Heart right ventricle (tissue), 16 donors: ENCODE measurements around the gene MAP3K7. TPM values are rescaled to one million over a fixed set of nuclear protein-coding genes. Genes with fewer than 3 reads are reported as not detected.

Source experiments
- ATAC-seq, 8 donors: fragments of 200-7000 bp; cut with Tn5 transposase; one replicate each; pipeline ENCODE4 v1.9.1; 2020; ENCODE audit warnings: mild to moderate bottlenecking in 8 of 8, moderate library complexity in 8 of 8, moderate number of reproducible peaks in 1 of 8
- DNase-seq, 2 donors: peaks; one replicate each; pipeline ENCODE4 v3.0.0-alpha.2; 2020
- H3K27ac ChIP-seq, 10 donors: fragments of 200-600 bp; sonication (generic) in 2 of 10; one replicate each; pipeline versions ENCODE4 v1.5.0 to v1.8.0; 2020 to 2022; ENCODE audit warnings: mild to moderate bottlenecking in 3 of 10
- H3K27me3 ChIP-seq, 7 donors: fragments of 200-600 bp; one replicate each; pipeline ENCODE4 v1.8.0; 2021 to 2022; ENCODE audit warnings: mild to moderate bottlenecking in 2 of 7
- H3K36me3 ChIP-seq, 9 donors: fragments of 200-600 bp; sonication (generic) in 1 of 9; one replicate each; pipeline versions ENCODE4 v1.5.0 to v1.8.0; 2020 to 2022; ENCODE audit warnings: mild to moderate bottlenecking in 2 of 9
- H3K4me1 ChIP-seq, 9 donors: fragments of 200-600 bp; sonication (generic) in 1 of 9; one replicate each; pipeline versions ENCODE4 v1.5.0 to v1.8.0; 2020 to 2022; ENCODE audit warnings: mild to moderate bottlenecking in 4 of 9
- H3K4me3 ChIP-seq, 10 donors: fragments of 200-600 bp; sonication (generic) in 2 of 10; one replicate each; pipeline versions ENCODE4 v1.5.0 to v1.8.0; 2020 to 2022; ENCODE audit warnings: mild to moderate bottlenecking in 7 of 10, moderate library complexity in 2 of 10
- H3K9me3 ChIP-seq, 11 donors: fragments of 200-600 bp in 10 of 11; sonication (generic) in 2 of 11; one replicate each; pipeline versions ENCODE4 v1.5.0 to v1.8.0; 2013 to 2022; ENCODE audit warnings: mild to moderate bottlenecking in 2 of 11, control low read depth in 1 of 11, moderate library complexity in 1 of 11
- WGBS, 2 donors: extraction: QIAGEN DNeasy Blood & Tissue Kit; methylation state at CpG; one replicate each; pipeline ENCODE4 v1.1.7; 2013; ENCODE audit warnings: inconsistent platforms in 1 of 2; 5-methylcytosine and 5-hydroxymethylcytosine counted together
- intact Hi-C, 10 donors: fragments of 100-400 bp; cut with DNase I; formaldehyde crosslinking; loops; one replicate each; pipeline versions ENCODE4 v1.11.1 to v1.14.2; 2022
- polyA plus RNA-seq, 2 donors: library from polyadenylated mRNA; stranded (reverse); fragments of 200-250 nt; gene quantifications; one replicate each; pipeline ENCODE4 v1.2.3, GENCODE V29; 2013
- total RNA-seq, 10 donors: library from RNA; stranded (reverse); fragmentation: NEBNext Ultra II Directional in 3 of 10; extraction: Animal tissue kit (Norgen Biotek cat#: 25700) in 3 of 10; gene quantifications; one replicate each; pipeline versions ENCODE4 v1.2.1 to v1.2.4, GENCODE V29; 2021 to 2023
- TF ChIP-seq, protein P1 (sequence below), 9 donors: fragments of 200-600 bp; sonication (generic) in 2 of 9; IDR thresholded peaks; one replicate each; pipeline versions ENCODE4 v1.5.0 to v1.8.0; 2021 to 2022; ENCODE audit warnings: antibody characterized with exemption in 9 of 9, mild to moderate bottlenecking in 5 of 9, moderate library complexity in 1 of 9
- donor health status: Arrhythmogenic right ventricular cardiomyopathy.
- donor health status: ischemic (EF 13 %, LVEDD 7.1; RV severe dilation, severe dysfunction).
- donor health status: healthy with polysubstance abuse.
- donor health status: DM: no; HTN: yes; CAD: no.
- donor health status: DM: no; HTN: no; CAD: no.
- donor health status: ischemic (EF 25% LVEDD 6.9; RV normal size, moderate dysfunction).
- donor health status: ischemic (EF 25% LVEDD 5.7; RV mildly dilated, moderate dysfunction).
- donor health status: healthy.
- donor health status: DM: yes; HTN: yes; CAD: no.
- donor health status: Ischemic cardiomyopathy.
- donor health status: ischemic (EF 35%, LVEDD 5.7; RV mildly dilated, moderate dysfunction).
- donor health status: nonischemic (EF 11% LVEDD 7.7; RV severe dilation, severe dysfunction).
- donor health status: DM: yes; HTN: yes; CAD: no.
- donor health status: PGD.
- donor health status: ischemic (EF 29% LVEDD 5.4; RV normal size, mild dysfunction).
- donor health status: nonischemic (EF 23%, LVEDD 6.1; RV moderate dilation, normal function).

MAP3K7 gene
- total and polyA plus RNA-seq, 12 donors, result 7.5 to 29.3 (median 20.1) TPM

DNA sequence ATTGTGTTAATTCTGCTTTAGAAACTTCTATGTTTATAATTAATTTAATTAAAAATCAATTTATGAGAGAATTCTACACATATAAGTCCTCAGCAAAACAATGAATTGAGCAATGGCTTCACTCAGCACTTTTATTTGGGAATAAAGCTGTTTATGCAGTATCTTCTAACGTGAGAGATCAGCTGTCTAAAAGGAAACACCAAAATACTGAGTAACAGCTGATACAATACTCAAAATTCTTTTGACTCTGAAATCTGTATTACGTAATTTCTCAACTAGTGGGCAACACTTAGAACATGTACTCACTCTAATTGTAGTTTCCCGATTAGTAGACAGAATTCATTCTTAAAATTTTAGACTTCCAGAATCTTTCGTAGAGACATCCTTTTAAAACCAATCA lies 49.8 kb downstream of the MAP3K7 start:
- Histone ChIP-seq H3K36me3 (peaks cover 0 to 75% (median under 1%) of the 10 kb centered on the region in 9 donors), H3K27me3 (no peaks in the 10 kb centered on the region), H3K4me3 (no peak overlapping the region), H3K27ac (peak overlapping the region in 6 of 10 donors; percentile 13 to 86 (median 62)), H3K9me3 (no peaks in the 10 kb centered on the region), H3K4me1 (peaks cover 5 to 39% (median 20%) of the 10 kb centered on the region in 9 donors)
- ATAC-seq (peak in 3 of 8 donors; percentile 18 to 58 (median 23)), DNase-seq (no peak)
- intact Hi-C loops, result no loop called here
- 54 to 73% methylated on average over 4 of the region's 4 CpGs for WGBS, 2 donors
- TF ChIP-seq, protein P1, sequence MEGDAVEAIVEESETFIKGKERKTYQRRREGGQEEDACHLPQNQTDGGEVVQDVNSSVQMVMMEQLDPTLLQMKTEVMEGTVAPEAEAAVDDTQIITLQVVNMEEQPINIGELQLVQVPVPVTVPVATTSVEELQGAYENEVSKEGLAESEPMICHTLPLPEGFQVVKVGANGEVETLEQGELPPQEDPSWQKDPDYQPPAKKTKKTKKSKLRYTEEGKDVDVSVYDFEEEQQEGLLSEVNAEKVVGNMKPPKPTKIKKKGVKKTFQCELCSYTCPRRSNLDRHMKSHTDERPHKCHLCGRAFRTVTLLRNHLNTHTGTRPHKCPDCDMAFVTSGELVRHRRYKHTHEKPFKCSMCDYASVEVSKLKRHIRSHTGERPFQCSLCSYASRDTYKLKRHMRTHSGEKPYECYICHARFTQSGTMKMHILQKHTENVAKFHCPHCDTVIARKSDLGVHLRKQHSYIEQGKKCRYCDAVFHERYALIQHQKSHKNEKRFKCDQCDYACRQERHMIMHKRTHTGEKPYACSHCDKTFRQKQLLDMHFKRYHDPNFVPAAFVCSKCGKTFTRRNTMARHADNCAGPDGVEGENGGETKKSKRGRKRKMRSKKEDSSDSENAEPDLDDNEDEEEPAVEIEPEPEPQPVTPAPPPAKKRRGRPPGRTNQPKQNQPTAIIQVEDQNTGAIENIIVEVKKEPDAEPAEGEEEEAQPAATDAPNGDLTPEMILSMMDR (IDR thresholded peaks at IDR 0.05), result no peak

DNA sequence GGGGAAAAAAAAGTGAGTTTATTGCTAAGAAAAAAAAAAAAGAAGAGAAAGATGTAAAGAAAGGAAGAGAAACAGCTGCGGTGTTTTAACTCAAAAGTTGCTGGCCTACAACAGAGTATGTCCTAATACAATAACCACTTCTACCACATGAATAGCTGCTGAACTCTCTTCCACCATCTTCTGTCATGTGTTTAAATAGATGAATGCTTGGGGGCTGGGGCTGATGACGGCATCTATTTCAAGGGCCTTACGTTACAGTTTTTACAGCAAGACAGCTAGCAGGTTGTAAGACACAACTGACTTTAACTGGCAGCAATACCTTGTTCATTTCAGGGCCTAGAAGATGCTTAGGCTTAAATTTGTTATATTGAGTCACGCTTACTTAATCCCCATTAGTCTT lies 50.4 kb downstream of the MAP3K7 start:
- peaks cover 5 to 41% (median 20%) of the 10 kb centered on the region in 9 donors for H3K4me1 ChIP-seq
- peak overlapping the region in 5 of 10 donors; percentile 48 to 86 (median 64) for H3K27ac ChIP-seq
- DNase-seq, result peak in 1 of 2 donors; percentile 6
- TF ChIP-seq, protein P1 (IDR thresholded peaks at IDR 0.05), result no peak
- H3K9me3 ChIP-seq, result no peaks in the 10 kb centered on the region
- H3K27me3 ChIP-seq, result no peaks in the 10 kb centered on the region
- H3K36me3 ChIP-seq, result peaks cover 0 to 75% (median 0%) of the 10 kb centered on the region in 9 donors
- ATAC-seq, result peak in 2 of 8 donors; percentile 34 to 37
- 91 to 93% methylated on average over 4 of the region's 4 CpGs for WGBS, 2 donors
- H3K4me3 ChIP-seq, result no peak overlapping the region
- intact Hi-C loops, result no loop called here

DNA sequence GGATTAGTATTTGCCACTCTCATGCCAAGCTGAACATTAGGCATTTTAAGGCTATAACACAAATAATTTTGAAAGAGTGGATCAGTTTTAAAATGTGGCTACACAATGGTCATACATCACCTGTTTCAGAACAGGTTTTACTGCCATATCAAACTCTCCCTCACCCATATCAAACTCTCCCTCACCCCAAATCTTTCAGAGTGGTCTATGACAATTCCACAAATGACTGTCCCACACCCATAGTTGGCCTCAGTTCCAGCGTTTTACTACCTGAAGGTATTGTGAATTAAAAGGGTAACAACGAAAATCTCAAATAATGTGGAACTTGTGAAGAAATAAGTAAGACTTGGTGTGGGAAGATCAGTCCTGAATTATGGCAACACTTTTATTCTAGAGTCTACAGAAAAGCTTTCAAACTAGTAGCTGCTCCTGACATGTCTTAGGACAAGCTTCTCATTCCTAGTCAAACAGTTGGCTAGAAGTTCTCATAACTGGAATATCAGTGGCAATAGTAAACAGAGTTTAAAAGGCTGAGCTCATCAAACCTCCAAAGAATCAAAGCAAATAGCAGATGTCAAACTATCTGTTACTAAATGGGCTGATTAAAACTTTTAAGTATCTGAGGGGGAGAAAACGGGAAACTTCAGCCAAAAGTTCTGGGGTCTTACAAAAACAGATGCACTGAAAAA lies 52.4 kb downstream of the MAP3K7 start:
- no peaks in the 10 kb centered on the region for H3K9me3 ChIP-seq
- H3K27ac ChIP-seq, result peak overlapping the region in 3 of 10 donors; percentile 25 to 47 (median 39)
- no peak for DNase-seq
- H3K36me3 ChIP-seq, result peaks cover 0 to 72% (median 0%) of the 10 kb centered on the region in 9 donors
- H3K4me1 ChIP-seq, result peaks cover 5 to 41% (median 20%) of the 10 kb centered on the region in 9 donors
- no peak overlapping the region for H3K4me3 ChIP-seq
- WGBS, 2 donors, result 91 to 94% methylated on average over 3 of the region's 3 CpGs
- TF ChIP-seq, protein P1 (IDR thresholded peaks at IDR 0.05), result no peak
- intact Hi-C loops, result no loop called here
- no peaks in the 10 kb centered on the region for H3K27me3 ChIP-seq
- no peak for ATAC-seq

DNA sequence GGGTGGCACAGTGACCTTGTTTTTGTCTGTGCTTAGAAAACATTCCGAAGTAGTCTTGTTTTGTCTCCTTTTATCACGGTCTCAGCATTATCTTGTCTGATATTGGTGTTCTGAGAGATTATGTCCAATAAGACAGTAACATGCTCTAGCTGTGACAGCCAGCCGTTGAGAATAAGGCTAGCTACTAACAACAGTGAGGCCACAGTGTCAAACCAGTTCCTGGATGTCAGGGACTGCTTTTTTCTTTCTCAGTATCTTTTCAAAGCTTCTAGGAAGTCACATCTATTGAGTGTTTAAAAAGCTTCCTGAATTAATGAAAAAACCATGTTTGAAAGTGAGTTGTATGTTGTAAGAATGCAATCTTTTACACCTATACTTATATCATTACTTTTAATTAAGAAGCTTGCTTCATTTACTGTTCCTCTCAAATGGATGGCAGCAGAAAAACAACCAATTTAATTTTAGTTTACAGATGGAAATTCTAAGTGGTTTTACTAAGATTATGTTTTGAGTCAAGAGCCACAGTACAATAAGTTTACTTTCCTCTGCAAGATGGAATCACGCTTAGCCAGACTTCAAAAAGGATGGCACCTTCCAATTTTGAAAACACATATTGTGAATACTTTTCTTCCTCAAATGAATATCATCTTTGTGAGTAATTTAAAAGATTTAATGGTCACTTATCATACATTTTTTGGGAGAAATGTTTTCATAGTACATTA lies 53.1 kb downstream of the MAP3K7 start:
- no peaks in the 10 kb centered on the region for H3K9me3 ChIP-seq
- peaks cover 0 to 79% (median 0%) of the 10 kb centered on the region in 9 donors for H3K36me3 ChIP-seq
- no peak overlapping the region for H3K4me3 ChIP-seq
- 65 to 69% methylated on average over 4 of the region's 4 CpGs for WGBS, 2 donors
- intact Hi-C loops, result no loop called here
- TF ChIP-seq, protein P1 (IDR thresholded peaks at IDR 0.05), result no peak
- H3K27me3 ChIP-seq, result no peaks in the 10 kb centered on the region
- ATAC-seq, result peak in 1 of 8 donors; percentile 16
- peaks cover 5 to 35% (median 19%) of the 10 kb centered on the region in 9 donors for H3K4me1 ChIP-seq
- no peak for DNase-seq
- peak overlapping the region in 4 of 10 donors; percentile 7 to 47 (median 38) for H3K27ac ChIP-seq
